ENCODE data around the gene CHST12. TPM values are rescaled to one million over a fixed set of nuclear protein-coding genes. Genes with fewer than 3 reads are reported as not detected.

The CHST12 gene
- total RNA-seq, 2 experiments from 2014 or later = 3.9 to 43.4 TPM

- Histone ChIP-seq H2AFZ (ENCODE audit: low read length) (no peak overlapping the region), H3K4me1 (ENCODE audit: insufficient read depth, low read length, poor library complexity, severe bottlenecking) (peaks cover 11% of the 10 kb centered on the region), H3K9me3 (ENCODE audit: low read length) (no peaks in the 10 kb centered on the region)
Observed at GRCh38 chr7:2358968-2359527, 44.4 kb upstream of the CHST12 start.

DNA sequence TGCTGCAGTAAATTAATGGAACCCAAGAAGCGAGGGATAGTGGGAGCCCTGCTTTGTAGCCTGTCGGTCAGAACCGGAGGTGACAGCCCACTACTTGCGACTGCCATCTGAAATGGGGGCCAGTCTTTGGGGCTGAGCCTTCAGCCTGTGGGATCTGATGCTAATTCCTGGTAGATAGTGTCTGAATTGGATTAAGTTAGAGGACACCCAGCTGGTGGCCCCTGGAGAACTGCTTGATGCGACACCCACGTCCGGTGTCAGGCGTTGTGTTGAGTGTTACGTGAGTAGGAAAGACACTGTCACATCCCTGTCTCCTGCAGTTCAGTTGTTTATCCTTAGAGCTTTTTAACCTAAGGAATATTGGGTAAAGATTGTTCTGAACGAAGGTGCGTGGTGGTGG lies 43.8 kb upstream of the CHST12 start:
- no peak overlapping the region for H3K4me3 ChIP-seq (ENCODE audit: low read depth, low read length, poor library complexity, severe bottlenecking)
- H3K79me2 ChIP-seq (ENCODE audit: insufficient read depth, low read depth, low read length) = peaks cover 64% of the 10 kb centered on the region
- ChIA-PET POLR2A (no interaction called here), CTCF (ENCODE audit: unreplicated experiment) (no interaction called here)
- BruUV-seq (replicated peaks) = no TSS peak
- peaks cover 11% of the 10 kb centered on the region for H3K4me1 ChIP-seq (ENCODE audit: insufficient read depth, low read length, poor library complexity, severe bottlenecking)
- H3K36me3 ChIP-seq (ENCODE audit: insufficient read depth, low read length) = peaks cover 81% of the 10 kb centered on the region
- H3K9me2 ChIP-seq (ENCODE audit: insufficient read depth, low read length) = no peaks in the 10 kb centered on the region
- TF ChIP-seq CTCF (conservative IDR thresholded peaks at IDR 0.05; ENCODE audit: low read length) (no peak), EZH2phosphoT487 (IDR thresholded peaks at IDR 0.05; ENCODE audit: borderline replicate concordance, low read depth, low read length) (no peak)
- no peaks in the 10 kb centered on the region for H3K9me3 ChIP-seq (ENCODE audit: low read length)
- intact Hi-C loops (cut with micrococcal nuclease; ENCODE audit: unreplicated experiment) = loop anchor here (10.0 kb wide), 1 partner anchor 785 kb away; the partner anchor contains the start of gene PSMG3
- no peak for DNase-seq (ENCODE audit: low spot score)
- H2AFZ ChIP-seq (ENCODE audit: low read length) = no peak overlapping the region
- peaks cover 43% of the 10 kb centered on the region for H4K20me1 ChIP-seq (ENCODE audit: insufficient read depth, low read length)
- H3K4me2 ChIP-seq (ENCODE audit: low read length) = no peak overlapping the region
- no peak overlapping the region for H3K27ac ChIP-seq (ENCODE audit: low read depth, low read length, poor library complexity, severe bottlenecking)

More at GRCh38 chr7:2358968-2359527, 44.4 kb upstream of the CHST12 start:
- no peak for TF ChIP-seq EZH2phosphoT487 (IDR thresholded peaks at IDR 0.05; ENCODE audit: borderline replicate concordance, low read depth, low read length)
- no peak for TF ChIP-seq CTCF (conservative IDR thresholded peaks at IDR 0.05; ENCODE audit: low read length)
- intact Hi-C loops (cut with micrococcal nuclease; ENCODE audit: unreplicated experiment) = loop anchor here (10.0 kb wide), 1 partner anchor 784 kb away; the partner anchor contains the start of gene PSMG3
- Histone ChIP-seq H3K9me2 (ENCODE audit: insufficient read depth, low read length) (no peaks in the 10 kb centered on the region), H3K4me2 (ENCODE audit: low read length) (no peak overlapping the region), H3K4me3 (ENCODE audit: low read depth, low read length, poor library complexity, severe bottlenecking) (no peak overlapping the region), H3K27ac (ENCODE audit: low read depth, low read length, poor library complexity, severe bottlenecking) (no peak overlapping the region), H3K79me2 (ENCODE audit: insufficient read depth, low read depth, low read length) (peaks cover 64% of the 10 kb centered on the region), H3K36me3 (ENCODE audit: insufficient read depth, low read length) (peaks cover 75% of the 10 kb centered on the region), H4K20me1 (ENCODE audit: insufficient read depth, low read length) (peaks cover 43% of the 10 kb centered on the region)
- no peak for DNase-seq (ENCODE audit: low spot score)
- no TSS peak for BruUV-seq (replicated peaks)
- POLR2A ChIA-PET = no interaction called here
- CTCF ChIA-PET (ENCODE audit: unreplicated experiment) = no interaction called here

- Histone ChIP-seq H2AFZ (ENCODE audit: low read length) (no peak overlapping the region), H3K9me2 (ENCODE audit: insufficient read depth, low read length) (no peaks in the 10 kb centered on the region), H3K79me2 (ENCODE audit: insufficient read depth, low read depth, low read length) (peaks cover 58% of the 10 kb centered on the region), H3K27ac (ENCODE audit: low read depth, low read length, poor library complexity, severe bottlenecking) (no peak overlapping the region), H3K4me1 (ENCODE audit: insufficient read depth, low read length, poor library complexity, severe bottlenecking) (peaks cover 11% of the 10 kb centered on the region), H3K4me3 (ENCODE audit: low read depth, low read length, poor library complexity, severe bottlenecking) (no peak overlapping the region), H3K36me3 (ENCODE audit: insufficient read depth, low read length) (peaks cover 92% of the 10 kb centered on the region), H3K9me3 (ENCODE audit: low read length) (no peaks in the 10 kb centered on the region), H4K20me1 (ENCODE audit: insufficient read depth, low read length) (peaks cover 39% of the 10 kb centered on the region), H3K4me2 (ENCODE audit: low read length) (no peak overlapping the region)
- no TSS peak for BruUV-seq (replicated peaks)
- CTCF ChIA-PET (ENCODE audit: unreplicated experiment) = no interaction called here
- intact Hi-C loops (cut with micrococcal nuclease; ENCODE audit: unreplicated experiment) = no loop called here
- POLR2A ChIA-PET = interaction anchor here (1.2 kb wide), 1 partner anchor 242 kb away, joined by 3 read pairs; no protein-coding TSS in a partner anchor
- DNase-seq (ENCODE audit: low spot score) = no peak
- TF ChIP-seq CTCF (conservative IDR thresholded peaks at IDR 0.05; ENCODE audit: low read length) = no peak
- no peak for TF ChIP-seq EZH2phosphoT487 (IDR thresholded peaks at IDR 0.05; ENCODE audit: borderline replicate concordance, low read depth, low read length)
Observed at GRCh38 chr7:2360796-2361195, 42.6 kb upstream of the CHST12 start.
